Esophagus muscularis mucosa (tissue), 4 donors: ENCODE data around the gene TMEM87B.

Source experiments
- EP300 ChIP-seq: sonication (generic); formaldehyde crosslinking; IDR thresholded peaks from one replicate; pipeline ENCODE4 v1.6.1; 2017; ENCODE audit warnings: antibody characterized with exemption
- POLR2A ChIP-seq: fragments of 450-650 bp; IDR thresholded peaks from one replicate; pipeline ENCODE4 v1.6.1; 2017; ENCODE audit warnings: antibody characterized with exemption, moderate library complexity, mild to moderate bottlenecking, low read depth
- POLR2AphosphoS5 ChIP-seq, 2 donors: sonication (generic); formaldehyde crosslinking; IDR thresholded peaks; one replicate each; pipeline ENCODE4 v1.6.1; 2017; ENCODE audit warnings: antibody characterized with exemption in 2 of 2
- TF ChIP-seq, protein P1 (sequence below), 3 experiments: fragments of 200-600 bp in 2 of 3; fragments of 450-650 bp in 1 of 3; sonication (generic) in 2 of 3; IDR thresholded peaks; one replicate each; pipeline ENCODE4 v1.5.1; 2017 to 2019; ENCODE audit warnings: antibody characterized with exemption in 3 of 3, mild to moderate bottlenecking in 2 of 3, moderate library complexity in 1 of 3

DNA sequence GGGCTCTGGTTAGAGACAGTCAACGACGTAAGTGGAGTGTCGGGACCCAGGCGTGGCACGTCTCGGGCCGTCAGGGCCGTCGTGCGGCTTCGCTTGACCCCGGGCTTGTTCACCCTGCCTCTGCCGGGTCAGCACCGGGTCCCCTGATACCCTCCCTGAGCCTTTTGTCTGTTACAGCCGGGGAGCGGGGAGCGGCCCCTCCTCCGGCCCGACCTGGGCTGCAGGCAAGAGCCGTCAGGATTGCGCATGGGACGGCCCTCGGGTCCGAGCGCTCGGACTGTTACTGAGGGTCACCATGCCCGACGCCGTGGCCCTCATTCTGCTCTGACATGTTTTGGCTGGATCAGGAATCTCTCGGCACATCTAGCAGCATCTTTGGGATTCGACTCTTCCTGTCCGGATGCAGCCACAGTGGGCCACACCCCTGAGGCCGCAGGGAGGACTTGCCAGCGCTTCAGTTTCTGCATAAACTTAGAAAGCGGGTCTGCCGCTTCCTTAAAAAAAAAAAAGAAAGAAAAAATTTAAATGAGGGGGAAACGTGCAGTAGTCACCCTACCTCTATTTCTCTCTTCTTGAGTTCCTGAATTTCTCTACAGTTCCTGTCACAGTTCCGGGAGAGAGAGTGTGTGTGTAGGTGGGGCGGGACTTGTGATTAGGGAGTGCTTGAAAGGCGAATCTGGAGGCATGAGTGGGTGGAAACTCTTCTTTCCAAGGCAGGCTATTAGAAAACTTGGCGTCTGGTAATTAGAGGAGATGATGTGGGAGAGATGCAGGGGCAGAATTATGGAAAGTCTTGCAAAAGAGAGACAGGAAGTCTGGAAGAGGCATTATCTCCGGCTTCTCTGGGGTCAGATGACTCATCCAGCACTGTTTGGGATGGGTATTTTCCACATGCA lies 909 bp downstream of the TMEM87B start:
- TF ChIP-seq, protein P1, sequence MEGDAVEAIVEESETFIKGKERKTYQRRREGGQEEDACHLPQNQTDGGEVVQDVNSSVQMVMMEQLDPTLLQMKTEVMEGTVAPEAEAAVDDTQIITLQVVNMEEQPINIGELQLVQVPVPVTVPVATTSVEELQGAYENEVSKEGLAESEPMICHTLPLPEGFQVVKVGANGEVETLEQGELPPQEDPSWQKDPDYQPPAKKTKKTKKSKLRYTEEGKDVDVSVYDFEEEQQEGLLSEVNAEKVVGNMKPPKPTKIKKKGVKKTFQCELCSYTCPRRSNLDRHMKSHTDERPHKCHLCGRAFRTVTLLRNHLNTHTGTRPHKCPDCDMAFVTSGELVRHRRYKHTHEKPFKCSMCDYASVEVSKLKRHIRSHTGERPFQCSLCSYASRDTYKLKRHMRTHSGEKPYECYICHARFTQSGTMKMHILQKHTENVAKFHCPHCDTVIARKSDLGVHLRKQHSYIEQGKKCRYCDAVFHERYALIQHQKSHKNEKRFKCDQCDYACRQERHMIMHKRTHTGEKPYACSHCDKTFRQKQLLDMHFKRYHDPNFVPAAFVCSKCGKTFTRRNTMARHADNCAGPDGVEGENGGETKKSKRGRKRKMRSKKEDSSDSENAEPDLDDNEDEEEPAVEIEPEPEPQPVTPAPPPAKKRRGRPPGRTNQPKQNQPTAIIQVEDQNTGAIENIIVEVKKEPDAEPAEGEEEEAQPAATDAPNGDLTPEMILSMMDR (IDR thresholded peaks at IDR 0.05), result no peak
- TF ChIP-seq POLR2A, result no peak
- no peak for TF ChIP-seq EP300
- peak; percentile 35 to 68 for TF ChIP-seq POLR2AphosphoS5 (IDR thresholded peaks at IDR 0.05)
